HG03342 (cell line): ENCODE results near the gene MYO7A.
"Not testable (repeated sequence)": the region's sequence is repeated elsewhere in the genome, so short reads cannot be mapped to it uniquely, and the experiment has no call there.

Experiments
- ATAC-seq: cut with Tn5 transposase; IDR thresholded peaks from one replicate; pipeline ENCODE4 v1.9.1; 2021; ENCODE audit warnings: mild to moderate bottlenecking, moderate library complexity; ENCODE audit not compliant: unreplicated experiment

MYO7A gene

GRCh38 chr11:77092382-77092781 lies 35.7 kb upstream of the MYO7A start:
- ATAC-seq, result no peak

- ATAC-seq, result no peak
These were observed 34.8 kb upstream of the MYO7A start for GRCh38 chr11:77093056-77093891.

- no peak for ATAC-seq
These were observed 33.8 kb upstream of the MYO7A start for GRCh38 chr11:77093987-77094840.

GRCh38 chr11:77094841-77095365 lies 33.1 kb upstream of the MYO7A start:
- no peak for ATAC-seq

- no peak for ATAC-seq
These were observed 32.2 kb upstream of the MYO7A start for GRCh38 chr11:77095551-77096490.

GRCh38 chr11:77096591-77097019 lies 31.4 kb upstream of the MYO7A start:
- no peak for ATAC-seq

GRCh38 chr11:77097180-77097579 lies 30.9 kb upstream of the MYO7A start:
- ATAC-seq, result not testable (repeated sequence)

GRCh38 chr11:77100166-77101042 lies 27.6 kb upstream of the MYO7A start:
- no peak for ATAC-seq

- no peak for ATAC-seq
These were observed 27.0 kb upstream of the MYO7A start for GRCh38 chr11:77101043-77101537.

GRCh38 chr11:77102246-77103210 lies 25.5 kb upstream of the MYO7A start, which contains the start of gene OMP:
TSS of gene OMP (plus strand) at chr11:77102840. CDS start at chr11:77102840, 0 bp downstream.
- no peak for ATAC-seq

GRCh38 chr11:77103319-77103718 lies 24.7 kb upstream of the MYO7A start:
- no peak for ATAC-seq

- no peak for ATAC-seq
These were observed 23.3 kb upstream of the MYO7A start for GRCh38 chr11:77104727-77105126.

GRCh38 chr11:77106321-77106720 lies 21.7 kb upstream of the MYO7A start:
- no peak for ATAC-seq

GRCh38 chr11:77106759-77107158 lies 21.3 kb upstream of the MYO7A start:
- ATAC-seq, result no peak

GRCh38 chr11:77107950-77108349 lies 20.1 kb upstream of the MYO7A start:
- ATAC-seq, result no peak

- ATAC-seq, result no peak
These were observed 19.6 kb upstream of the MYO7A start for GRCh38 chr11:77108436-77108835.

- no peak for ATAC-seq
These were observed 18.6 kb upstream of the MYO7A start for GRCh38 chr11:77109236-77110019.
